Cortex of kidney (tissue), 1 donor: ENCODE measurements around the gene FKBP6.
"Not testable (repeated sequence)": the region's sequence is repeated elsewhere in the genome, so short reads cannot be mapped to it uniquely, and the experiment has no call there.

Experiments used
- DNase-seq: peaks from one replicate; lab custom pipeline; 2025; lab: John Stamatoyannopoulos, UW

The FKBP6 gene

GRCh38 chr7:73395538-73396503 lies 67.9 kb downstream of the FKBP6 start:
- DNase-seq = no peak

- DNase-seq = no peak
These were observed 69.7 kb downstream of the FKBP6 start for GRCh38 chr7:73397521-73398281.

DNA sequence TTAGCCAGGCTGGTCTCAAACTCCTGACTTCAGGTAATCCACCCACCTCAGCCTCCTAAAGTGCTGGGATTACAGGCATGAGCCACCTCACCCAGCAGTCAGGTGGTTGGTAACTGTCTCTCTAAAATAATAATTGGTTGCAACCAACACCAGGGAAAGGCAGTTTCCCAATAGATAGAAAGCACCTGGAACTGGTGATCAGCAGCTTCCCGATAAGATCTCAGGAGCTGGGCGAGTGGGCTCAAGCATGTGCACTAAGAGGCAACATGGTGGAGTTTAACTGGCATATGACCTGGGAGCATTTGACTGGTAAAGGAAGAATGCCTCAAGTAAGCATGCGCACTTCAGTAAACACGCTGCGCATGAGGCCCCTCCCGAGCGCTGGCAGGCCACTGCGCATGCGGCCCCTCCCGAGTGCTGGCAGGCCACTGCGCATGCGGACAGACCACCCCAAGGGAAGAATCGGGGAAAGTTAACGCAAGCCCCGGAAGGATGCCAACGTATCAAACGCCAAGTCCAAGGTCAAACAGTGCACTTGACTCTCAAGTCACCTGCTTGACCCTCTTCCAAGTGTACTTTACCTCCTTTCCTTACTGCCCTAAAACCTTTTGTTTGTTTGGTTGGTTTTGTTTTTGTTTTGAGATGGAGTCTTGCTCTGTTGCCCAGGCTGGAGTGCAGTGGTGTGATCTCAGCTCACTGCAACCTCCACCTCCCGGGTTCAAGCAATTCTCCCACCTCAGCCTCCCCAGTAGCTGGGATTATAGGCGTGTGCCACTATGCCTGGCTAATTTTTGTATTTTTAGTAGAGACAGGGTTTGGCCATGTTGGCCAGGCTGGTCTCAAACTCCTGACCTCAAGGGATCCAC lies 71.5 kb downstream of the FKBP6 start:
- DNase-seq = not testable (repeated sequence)

- not testable (repeated sequence) for DNase-seq
These were observed 76.9 kb downstream of the FKBP6 start for GRCh38 chr7:73404860-73405259.
